AG10803 (cell line): ENCODE data around the gene UGGT1.

Experiments
- DNase-seq: peaks from one replicate; pipeline ENCODE4 v3.0.0; 2010; ENCODE audit warnings: low read depth
- H3K4me3 ChIP-seq: 2 replicates; pipeline ENCODE4 v1.5.1; 2011; ENCODE audit warnings: mild to moderate bottlenecking, low read length, control low read depth
- TF ChIP-seq, protein P1 (sequence below): conservative IDR thresholded peaks from 2 replicates; pipeline ENCODE4 v1.5.1; 2011; ENCODE audit warnings: mild to moderate bottlenecking, low read length, control low read depth, inconsistent platforms

The UGGT1 gene

GRCh38 chr2:128237911-128238697, 147.1 kb downstream of the UGGT1 start:
- TF ChIP-seq, protein P1, sequence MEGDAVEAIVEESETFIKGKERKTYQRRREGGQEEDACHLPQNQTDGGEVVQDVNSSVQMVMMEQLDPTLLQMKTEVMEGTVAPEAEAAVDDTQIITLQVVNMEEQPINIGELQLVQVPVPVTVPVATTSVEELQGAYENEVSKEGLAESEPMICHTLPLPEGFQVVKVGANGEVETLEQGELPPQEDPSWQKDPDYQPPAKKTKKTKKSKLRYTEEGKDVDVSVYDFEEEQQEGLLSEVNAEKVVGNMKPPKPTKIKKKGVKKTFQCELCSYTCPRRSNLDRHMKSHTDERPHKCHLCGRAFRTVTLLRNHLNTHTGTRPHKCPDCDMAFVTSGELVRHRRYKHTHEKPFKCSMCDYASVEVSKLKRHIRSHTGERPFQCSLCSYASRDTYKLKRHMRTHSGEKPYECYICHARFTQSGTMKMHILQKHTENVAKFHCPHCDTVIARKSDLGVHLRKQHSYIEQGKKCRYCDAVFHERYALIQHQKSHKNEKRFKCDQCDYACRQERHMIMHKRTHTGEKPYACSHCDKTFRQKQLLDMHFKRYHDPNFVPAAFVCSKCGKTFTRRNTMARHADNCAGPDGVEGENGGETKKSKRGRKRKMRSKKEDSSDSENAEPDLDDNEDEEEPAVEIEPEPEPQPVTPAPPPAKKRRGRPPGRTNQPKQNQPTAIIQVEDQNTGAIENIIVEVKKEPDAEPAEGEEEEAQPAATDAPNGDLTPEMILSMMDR, result no peak
- no peak overlapping the region for H3K4me3 ChIP-seq
- DNase-seq, result no peak

DNA sequence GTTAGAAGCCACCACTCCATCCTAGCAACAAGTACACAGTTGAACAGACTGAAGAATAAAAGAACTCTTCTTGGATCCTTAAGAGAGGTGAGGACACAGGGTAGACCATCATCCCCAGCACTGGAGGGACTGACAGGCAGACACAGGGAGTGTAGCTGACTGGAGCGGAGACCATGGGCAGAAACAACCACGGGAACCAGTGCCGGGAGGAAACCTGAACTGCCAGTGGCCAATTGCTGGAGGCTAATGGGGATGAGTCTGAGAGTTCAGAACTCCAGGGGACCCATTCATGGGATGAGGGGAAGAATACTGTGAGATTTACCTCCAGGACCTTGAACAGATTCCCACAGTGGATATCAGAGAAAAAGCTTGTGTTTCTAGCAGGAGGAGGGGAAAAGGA, 150.9 kb downstream of the UGGT1 start:
- no peak for DNase-seq
- H3K4me3 ChIP-seq, result no peak overlapping the region
- TF ChIP-seq, protein P1, result no peak
